ENCODE results near the gene PTCH2. TPM values are rescaled to one million over a fixed set of nuclear protein-coding genes. Genes with fewer than 3 reads are reported as not detected.

PTCH2 gene
- total and polyA plus RNA-seq, 2 of the 13 experiments (the other 11 are each of a cell fraction or from before 2014, with no cell fraction given) = 0.60 to 1.5 TPM

GRCh38 chr1:44855742-44856141 lies 12.7 kb upstream of the PTCH2 start:
- no peaks in the 10 kb centered on the region for H3K27me3 ChIP-seq (ENCODE audit: control insufficient read depth in 1 of 2, insufficient read depth in 2 of 2, low read length in 2 of 2)
- H3K4me3 ChIP-seq (replicated peaks in 1 of 3; ENCODE audit: insufficient read depth in 1 of 3, low read depth in 2 of 3, low read length in 3 of 3) = no peak overlapping the region
- H3K9me3 ChIP-seq (ENCODE audit: low read length) = no peaks in the 10 kb centered on the region
- TF ChIP-seq ARID3A (IDR thresholded peaks at IDR 0.05; ENCODE audit: low read depth, low read length) = 0 out of 2 replicates have a peak, but pooled peaks have one; percentile 31
- TF ChIP-seq TEAD3 (CRISPR knock-in tag; optimal IDR thresholded peaks at IDR 0.05; ENCODE audit: borderline replicate concordance) = peak; percentile 16
- no peak for TF ChIP-seq GMEB1 (CRISPR knock-in tag; IDR thresholded peaks at IDR 0.05; ENCODE audit: borderline replicate concordance)
- no peak for TF ChIP-seq TOE1 (CRISPR knock-in tag; IDR thresholded peaks at IDR 0.05)
- TF ChIP-seq FOSL2 (CRISPR knock-in tag; IDR thresholded peaks at IDR 0.05) = peak; percentile 41; the same call in 1 of the 2 replicates
- no peaks in the 10 kb centered on the region; a peak in 2 of 5 replicates for H3K36me3 ChIP-seq (replicated peaks in 1 of 2; ENCODE audit: control insufficient read depth in 1 of 2, insufficient read depth in 2 of 2, low read length in 2 of 2)
- ChIA-PET CTCF (ENCODE audit: low intra/inter-chr PET ratio, low total read pairs) (no interaction called here), POLR2A (no interaction called here)
- no peak overlapping the region for H2AFZ ChIP-seq (ENCODE audit: low read length)
- no peaks in the 10 kb centered on the region for H3K79me2 ChIP-seq (ENCODE audit: insufficient read depth, low read length)
- DNase-seq (ENCODE audit: low spot score) (peak; percentile 39), ATAC-seq (no peak), FAIRE-seq (no peak)
- no peak overlapping the region for H3K27ac ChIP-seq (ENCODE audit: extremely low read length, insufficient read depth, low read length)
- intact Hi-C loops (cut with micrococcal nuclease; ENCODE audit: unreplicated experiment) (no loop called here), in situ Hi-C loops (cut with HindIII; ENCODE audit: extremely low pct_ligation_motif_present, low pct_unique_long_range_greater_than_20kb) (no loop called here)
- 0 out of 2 replicates have a peak, but pooled peaks cover 7% of the 10 kb centered on the region for H3K4me1 ChIP-seq (ENCODE audit: insufficient read depth, low read length)
- H3K9ac ChIP-seq (ENCODE audit: insufficient read depth, low read depth, low read length) = no peak overlapping the region
- no peaks in the 10 kb centered on the region for H4K20me1 ChIP-seq (ENCODE audit: insufficient read depth, low read length)
- BruUV-seq (replicated peaks) = no TSS peak
- no peak overlapping the region for H3K4me2 ChIP-seq (ENCODE audit: low read depth, low read length)
- 66% methylated on average over 7 of the region's 7 CpGs for WGBS (ENCODE audit: low lambda C conversion rate)

All from HepG2 (cell line).